HG02943 (cell line): Measurements from ENCODE around the gene MMEL1.

Experiments
- ATAC-seq: cut with Tn5 transposase; IDR thresholded peaks from one replicate; pipeline ENCODE4 v1.9.1; 2021; ENCODE audit warnings: mild to moderate bottlenecking, low read depth, moderate library complexity; ENCODE audit not compliant: unreplicated experiment

MMEL1 gene

GRCh38 chr1:2642560-2643413, 10.0 kb upstream of the MMEL1 start:
- peak; percentile 76 for ATAC-seq

DNA sequence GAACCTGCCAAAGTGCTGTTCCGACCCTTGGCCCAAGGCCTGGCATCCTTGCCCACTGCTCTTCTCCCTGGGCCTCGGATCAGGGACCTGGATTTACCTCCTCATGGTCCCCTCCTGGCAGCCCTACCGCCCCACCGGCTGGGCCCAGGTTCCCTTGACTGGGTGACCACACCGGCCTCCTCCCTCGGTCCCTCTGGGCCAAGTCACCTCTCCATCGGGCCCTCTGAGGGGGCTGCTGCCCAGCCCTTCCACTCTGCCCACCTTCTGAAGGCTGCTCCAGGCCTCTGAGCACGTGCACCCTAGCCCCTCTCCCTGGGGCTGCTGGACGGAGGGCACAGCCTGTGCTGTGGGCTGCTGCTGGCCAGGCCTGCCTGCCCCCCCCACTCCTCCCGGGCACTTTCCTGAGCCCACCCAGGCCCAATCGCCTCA, 9.3 kb upstream of the MMEL1 start:
- no peak for ATAC-seq

DNA sequence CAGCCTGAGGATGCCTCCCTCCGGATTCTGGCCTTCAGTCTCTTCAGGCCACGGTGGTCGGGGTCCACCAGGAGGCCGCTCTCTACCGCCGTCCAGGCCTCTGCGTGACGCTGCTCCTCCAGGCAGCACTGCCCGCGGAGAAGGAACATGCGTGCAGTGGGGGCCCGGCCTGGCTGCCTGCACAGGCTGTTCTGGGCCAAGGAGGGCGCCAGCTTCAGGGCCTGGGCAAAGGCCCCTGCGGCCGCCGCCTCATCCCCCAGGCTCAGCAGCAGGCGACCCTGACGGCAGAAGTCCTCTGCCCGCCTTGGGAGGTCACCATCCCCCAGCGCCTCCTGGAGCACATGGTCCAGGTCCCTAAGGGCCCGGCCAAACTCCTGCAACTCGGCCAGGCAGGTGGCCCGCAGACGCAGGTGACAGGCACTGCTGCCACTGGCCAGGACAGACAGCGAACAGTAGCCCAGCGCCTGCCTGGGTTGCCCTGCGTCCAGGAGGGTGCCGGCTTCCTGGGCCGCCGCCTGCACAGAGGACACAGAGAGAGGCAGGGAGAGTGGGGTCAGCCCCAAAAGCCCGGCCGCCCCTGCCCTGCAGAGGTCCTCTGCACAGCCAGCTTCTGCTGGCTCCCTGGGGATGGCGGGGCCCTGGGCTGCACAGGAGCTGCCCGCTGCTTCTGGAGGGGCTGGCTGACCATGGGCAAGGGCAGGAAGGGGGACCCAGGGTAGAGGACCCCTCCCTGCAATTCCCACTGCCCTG, 8.7 kb upstream of the MMEL1 start:
- no peak for ATAC-seq

DNA sequence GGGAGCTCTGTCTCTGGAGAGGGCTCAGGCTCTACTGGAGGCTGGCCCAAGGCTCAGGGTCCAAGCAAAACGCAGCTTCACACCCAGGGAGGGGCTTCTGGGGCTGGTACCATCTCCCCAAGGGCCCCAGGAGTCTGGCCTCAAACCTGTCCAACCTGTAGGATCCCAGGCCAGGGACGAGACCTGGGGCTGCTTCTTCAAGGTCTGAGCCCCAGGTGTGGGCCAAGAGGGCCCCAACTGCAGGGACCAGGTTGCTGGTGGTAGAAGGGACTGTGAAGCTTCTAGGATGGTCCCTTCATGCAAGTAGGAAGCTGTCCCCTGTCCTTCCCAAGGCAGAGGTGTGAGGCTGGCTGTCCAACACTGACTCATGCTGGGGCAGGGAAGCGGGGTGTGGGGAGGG, 7.8 kb upstream of the MMEL1 start:
- ATAC-seq = no peak

DNA sequence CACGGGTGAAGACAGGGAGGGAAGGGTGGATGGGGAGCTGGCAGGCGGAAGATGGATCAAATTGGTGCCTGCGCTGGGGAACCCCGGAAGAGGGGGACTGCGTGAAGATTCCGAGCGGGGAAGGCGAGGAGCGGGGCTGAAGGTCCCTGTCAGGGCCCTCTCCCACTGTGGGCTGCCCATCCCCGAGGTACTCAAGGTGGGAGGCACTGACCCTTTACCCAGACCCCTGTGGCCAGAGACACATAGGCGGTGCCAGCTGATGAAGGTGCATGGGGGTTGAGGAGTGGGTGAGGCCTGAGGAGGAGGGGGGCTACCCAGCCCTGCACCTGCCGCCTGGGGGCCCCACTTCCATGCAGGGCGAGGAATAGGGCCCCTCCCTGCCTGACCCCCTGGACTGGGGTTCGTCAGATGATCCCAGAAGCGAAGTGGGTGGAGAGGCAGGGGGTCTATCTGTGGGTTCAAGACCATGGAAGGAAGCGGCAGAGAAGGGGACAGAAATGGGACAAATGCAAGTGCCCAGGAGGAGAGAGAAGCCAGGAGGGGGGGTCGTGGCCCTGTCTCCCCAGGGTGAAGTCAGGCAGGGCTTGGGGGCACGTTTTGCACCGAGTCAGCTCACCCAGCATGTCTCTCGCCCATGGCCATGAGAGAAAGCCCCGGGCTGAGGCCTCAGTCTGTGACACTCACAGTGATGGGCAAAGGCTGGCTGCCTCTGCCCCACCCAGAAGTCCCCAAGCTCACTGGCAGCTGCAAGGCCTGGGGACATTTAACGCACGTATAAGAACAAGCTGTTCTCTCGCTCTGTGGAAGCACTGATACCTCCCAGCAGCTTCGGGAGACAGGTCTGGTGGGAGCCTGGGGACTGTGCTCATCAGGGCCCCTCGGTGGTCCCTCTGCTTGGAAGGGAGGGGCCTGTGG, 7.0 kb upstream of the MMEL1 start:
- ATAC-seq = no peak

- ATAC-seq = no peak
These were observed 6.4 kb upstream of the MMEL1 start for GRCh38 chr1:2639203-2639602.

GRCh38 chr1:2638466-2639115, 5.8 kb upstream of the MMEL1 start:
- ATAC-seq = no peak

GRCh38 chr1:2637442-2638145, 4.8 kb upstream of the MMEL1 start:
- no peak for ATAC-seq

GRCh38 chr1:2636733-2637132, 3.9 kb upstream of the MMEL1 start:
- ATAC-seq = no peak

DNA sequence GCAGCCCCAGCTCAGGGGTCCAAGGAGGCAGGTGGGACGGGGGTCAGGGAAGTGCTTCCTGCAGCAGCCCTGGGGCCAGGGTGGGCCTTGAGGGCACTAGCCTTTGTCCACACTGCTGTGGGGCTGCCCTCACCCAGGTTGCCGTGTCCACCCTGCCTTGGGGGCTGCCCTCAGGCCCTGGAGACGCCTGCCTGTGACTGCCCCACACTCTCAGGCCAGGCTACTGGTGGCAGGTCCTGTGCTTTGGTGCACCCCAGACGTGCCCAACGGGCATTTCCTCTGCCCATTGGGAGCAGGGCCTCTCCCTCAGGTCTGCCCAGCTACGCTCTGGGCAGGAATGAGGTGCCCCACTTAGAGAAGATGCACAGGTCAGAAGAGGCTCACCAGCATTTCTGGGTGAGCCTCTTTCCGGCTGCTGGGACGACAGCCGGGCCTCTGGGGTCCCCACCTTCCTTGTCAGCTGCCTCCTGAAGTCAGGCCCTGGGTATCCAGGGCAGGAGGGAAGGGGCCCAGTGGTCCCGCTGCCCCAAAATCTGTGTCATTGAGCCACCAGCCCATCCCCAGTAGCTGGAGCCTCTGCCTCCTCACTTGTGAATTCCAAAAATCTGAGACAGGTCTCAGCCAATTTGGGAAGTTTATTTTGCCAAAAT, 2.7 kb upstream of the MMEL1 start:
- ATAC-seq = no peak

GRCh38 chr1:2633936-2634491, 1.2 kb upstream of the MMEL1 start:
- ATAC-seq = no peak

GRCh38 chr1:2633366-2633935, 635 bp upstream of the MMEL1 start:
- ATAC-seq = no peak

GRCh38 chr1:2632051-2632430, 775 bp downstream of the MMEL1 start:
- ATAC-seq = no peak

GRCh38 chr1:2631136-2632050, 1.4 kb downstream of the MMEL1 start:
- ATAC-seq = no peak

GRCh38 chr1:2630498-2631135, 2.2 kb downstream of the MMEL1 start:
- no peak for ATAC-seq

GRCh38 chr1:2629627-2630497, 3.0 kb downstream of the MMEL1 start:
- no peak for ATAC-seq
